ENCODE data around the gene LMX1B. TPM values are rescaled to one million over a fixed set of nuclear protein-coding genes. Genes with fewer than 3 reads are reported as not detected.
A peak's percentile ranks its signal among the peaks of the same experiment; 100 is the strongest.

LMX1B gene
- total RNA-seq, 1 experiment from 2014 or later: 12.4 TPM

DNA sequence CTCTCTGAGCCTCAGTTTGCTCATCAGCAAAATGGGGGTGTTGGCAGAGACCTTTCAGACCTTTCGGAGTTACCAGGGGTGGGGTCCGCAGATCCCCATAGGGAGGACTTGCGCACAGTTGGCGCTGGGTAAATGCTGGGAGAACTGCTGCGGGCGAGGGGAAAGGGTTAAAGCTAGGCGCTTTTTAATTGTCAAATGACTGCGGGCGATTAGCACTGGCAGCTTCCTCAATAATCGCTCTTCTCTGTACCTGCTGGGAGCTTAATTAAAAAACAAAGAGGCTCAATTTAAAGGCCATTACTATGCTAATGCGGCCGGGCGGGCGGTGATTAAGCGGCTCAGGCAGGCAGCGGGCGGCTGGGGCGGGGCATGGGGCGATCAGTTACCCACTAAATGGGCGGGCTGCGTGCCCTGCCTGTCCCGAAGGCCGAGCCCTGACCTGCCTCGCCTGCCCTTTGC lies 63.0 kb downstream of the LMX1B start (continued):
- TF ChIP-seq PREB (CRISPR knock-in tag; IDR thresholded peaks at IDR 0.05; ENCODE audit: borderline replicate concordance): no peak
- no peak for TF ChIP-seq ATF2 (CRISPR knock-in tag; IDR thresholded peaks at IDR 0.05; ENCODE audit: borderline replicate concordance, low read depth)
- no peak for TF ChIP-seq ZNF396 (CRISPR knock-in tag; IDR thresholded peaks at IDR 0.05; ENCODE audit: borderline replicate concordance)
- TF ChIP-seq, protein P1, sequence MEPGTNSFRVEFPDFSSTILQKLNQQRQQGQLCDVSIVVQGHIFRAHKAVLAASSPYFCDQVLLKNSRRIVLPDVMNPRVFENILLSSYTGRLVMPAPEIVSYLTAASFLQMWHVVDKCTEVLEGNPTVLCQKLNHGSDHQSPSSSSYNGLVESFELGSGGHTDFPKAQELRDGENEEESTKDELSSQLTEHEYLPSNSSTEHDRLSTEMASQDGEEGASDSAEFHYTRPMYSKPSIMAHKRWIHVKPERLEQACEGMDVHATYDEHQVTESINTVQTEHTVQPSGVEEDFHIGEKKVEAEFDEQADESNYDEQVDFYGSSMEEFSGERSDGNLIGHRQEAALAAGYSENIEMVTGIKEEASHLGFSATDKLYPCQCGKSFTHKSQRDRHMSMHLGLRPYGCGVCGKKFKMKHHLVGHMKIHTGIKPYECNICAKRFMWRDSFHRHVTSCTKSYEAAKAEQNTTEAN (CRISPR knock-in tag; IDR thresholded peaks at IDR 0.05): 0 out of 2 replicates have a peak, but pooled peaks have one; percentile 24
- TF ChIP-seq, protein P2, sequence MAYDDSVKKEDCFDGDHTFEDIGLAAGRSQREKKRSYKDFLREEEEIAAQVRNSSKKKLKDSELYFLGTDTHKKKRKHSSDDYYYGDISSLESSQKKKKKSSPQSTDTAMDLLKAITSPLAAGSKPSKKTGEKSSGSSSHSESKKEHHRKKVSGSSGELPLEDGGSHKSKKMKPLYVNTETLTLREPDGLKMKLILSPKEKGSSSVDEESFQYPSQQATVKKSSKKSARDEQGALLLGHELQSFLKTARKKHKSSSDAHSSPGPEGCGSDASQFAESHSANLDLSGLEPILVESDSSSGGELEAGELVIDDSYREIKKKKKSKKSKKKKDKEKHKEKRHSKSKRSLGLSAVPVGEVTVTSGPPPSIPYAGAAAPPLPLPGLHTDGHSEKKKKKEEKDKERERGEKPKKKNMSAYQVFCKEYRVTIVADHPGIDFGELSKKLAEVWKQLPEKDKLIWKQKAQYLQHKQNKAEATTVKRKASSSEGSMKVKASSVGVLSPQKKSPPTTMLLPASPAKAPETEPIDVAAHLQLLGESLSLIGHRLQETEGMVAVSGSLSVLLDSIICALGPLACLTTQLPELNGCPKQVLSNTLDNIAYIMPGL (CRISPR knock-in tag; IDR thresholded peaks at IDR 0.05): no peak
- TF ChIP-seq ZNF671 (CRISPR knock-in tag; IDR thresholded peaks at IDR 0.05): no peak
- no peak for TF ChIP-seq NR3C1 (CRISPR knock-in tag; conservative IDR thresholded peaks at IDR 0.05; ENCODE audit: low read depth)
- TF ChIP-seq ATF6 (CRISPR knock-in tag; IDR thresholded peaks at IDR 0.05): no peak
- TF ChIP-seq NR2C2 (CRISPR knock-in tag; IDR thresholded peaks at IDR 0.05): no peak
- TF ChIP-seq NFYB (CRISPR knock-in tag; conservative IDR thresholded peaks at IDR 0.05; ENCODE audit: low read depth): no peak
- TF ChIP-seq ZNF121 (CRISPR knock-in tag; IDR thresholded peaks at IDR 0.05): no peak
- TF ChIP-seq AR (CRISPR knock-in tag; IDR thresholded peaks at IDR 0.05): no peak
- TF ChIP-seq, protein P3, sequence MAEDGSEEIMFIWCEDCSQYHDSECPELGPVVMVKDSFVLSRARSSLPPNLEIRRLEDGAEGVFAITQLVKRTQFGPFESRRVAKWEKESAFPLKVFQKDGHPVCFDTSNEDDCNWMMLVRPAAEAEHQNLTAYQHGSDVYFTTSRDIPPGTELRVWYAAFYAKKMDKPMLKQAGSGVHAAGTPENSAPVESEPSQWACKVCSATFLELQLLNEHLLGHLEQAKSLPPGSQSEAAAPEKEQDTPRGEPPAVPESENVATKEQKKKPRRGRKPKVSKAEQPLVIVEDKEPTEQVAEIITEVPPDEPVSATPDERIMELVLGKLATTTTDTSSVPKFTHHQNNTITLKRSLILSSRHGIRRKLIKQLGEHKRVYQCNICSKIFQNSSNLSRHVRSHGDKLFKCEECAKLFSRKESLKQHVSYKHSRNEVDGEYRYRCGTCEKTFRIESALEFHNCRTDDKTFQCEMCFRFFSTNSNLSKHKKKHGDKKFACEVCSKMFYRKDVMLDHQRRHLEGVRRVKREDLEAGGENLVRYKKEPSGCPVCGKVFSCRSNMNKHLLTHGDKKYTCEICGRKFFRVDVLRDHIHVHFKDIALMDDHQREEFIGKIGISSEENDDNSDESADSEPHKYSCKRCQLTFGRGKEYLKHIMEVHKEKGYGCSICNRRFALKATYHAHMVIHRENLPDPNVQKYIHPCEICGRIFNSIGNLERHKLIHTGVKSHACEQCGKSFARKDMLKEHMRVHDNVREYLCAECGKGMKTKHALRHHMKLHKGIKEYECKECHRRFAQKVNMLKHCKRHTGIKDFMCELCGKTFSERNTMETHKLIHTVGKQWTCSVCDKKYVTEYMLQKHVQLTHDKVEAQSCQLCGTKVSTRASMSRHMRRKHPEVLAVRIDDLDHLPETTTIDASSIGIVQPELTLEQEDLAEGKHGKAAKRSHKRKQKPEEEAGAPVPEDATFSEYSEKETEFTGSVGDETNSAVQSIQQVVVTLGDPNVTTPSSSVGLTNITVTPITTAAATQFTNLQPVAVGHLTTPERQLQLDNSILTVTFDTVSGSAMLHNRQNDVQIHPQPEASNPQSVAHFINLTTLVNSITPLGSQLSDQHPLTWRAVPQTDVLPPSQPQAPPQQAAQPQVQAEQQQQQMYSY (CRISPR knock-in tag; IDR thresholded peaks at IDR 0.05): no peak
- no peak for TF ChIP-seq SOX15 (CRISPR knock-in tag; IDR thresholded peaks at IDR 0.05)
- TF ChIP-seq, protein P4, sequence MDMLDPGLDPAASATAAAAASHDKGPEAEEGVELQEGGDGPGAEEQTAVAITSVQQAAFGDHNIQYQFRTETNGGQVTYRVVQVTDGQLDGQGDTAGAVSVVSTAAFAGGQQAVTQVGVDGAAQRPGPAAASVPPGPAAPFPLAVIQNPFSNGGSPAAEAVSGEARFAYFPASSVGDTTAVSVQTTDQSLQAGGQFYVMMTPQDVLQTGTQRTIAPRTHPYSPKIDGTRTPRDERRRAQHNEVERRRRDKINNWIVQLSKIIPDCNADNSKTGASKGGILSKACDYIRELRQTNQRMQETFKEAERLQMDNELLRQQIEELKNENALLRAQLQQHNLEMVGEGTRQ (CRISPR knock-in tag; IDR thresholded peaks at IDR 0.05): no peak
- TF ChIP-seq ETV6 (CRISPR knock-in tag; IDR thresholded peaks at IDR 0.05): peak; percentile 78
- TF ChIP-seq MXD4 (CRISPR knock-in tag; IDR thresholded peaks at IDR 0.05; ENCODE audit: borderline replicate concordance): no peak
- no peak for TF ChIP-seq GABPB1 (CRISPR knock-in tag; IDR thresholded peaks at IDR 0.05)
- TF ChIP-seq, protein P5, sequence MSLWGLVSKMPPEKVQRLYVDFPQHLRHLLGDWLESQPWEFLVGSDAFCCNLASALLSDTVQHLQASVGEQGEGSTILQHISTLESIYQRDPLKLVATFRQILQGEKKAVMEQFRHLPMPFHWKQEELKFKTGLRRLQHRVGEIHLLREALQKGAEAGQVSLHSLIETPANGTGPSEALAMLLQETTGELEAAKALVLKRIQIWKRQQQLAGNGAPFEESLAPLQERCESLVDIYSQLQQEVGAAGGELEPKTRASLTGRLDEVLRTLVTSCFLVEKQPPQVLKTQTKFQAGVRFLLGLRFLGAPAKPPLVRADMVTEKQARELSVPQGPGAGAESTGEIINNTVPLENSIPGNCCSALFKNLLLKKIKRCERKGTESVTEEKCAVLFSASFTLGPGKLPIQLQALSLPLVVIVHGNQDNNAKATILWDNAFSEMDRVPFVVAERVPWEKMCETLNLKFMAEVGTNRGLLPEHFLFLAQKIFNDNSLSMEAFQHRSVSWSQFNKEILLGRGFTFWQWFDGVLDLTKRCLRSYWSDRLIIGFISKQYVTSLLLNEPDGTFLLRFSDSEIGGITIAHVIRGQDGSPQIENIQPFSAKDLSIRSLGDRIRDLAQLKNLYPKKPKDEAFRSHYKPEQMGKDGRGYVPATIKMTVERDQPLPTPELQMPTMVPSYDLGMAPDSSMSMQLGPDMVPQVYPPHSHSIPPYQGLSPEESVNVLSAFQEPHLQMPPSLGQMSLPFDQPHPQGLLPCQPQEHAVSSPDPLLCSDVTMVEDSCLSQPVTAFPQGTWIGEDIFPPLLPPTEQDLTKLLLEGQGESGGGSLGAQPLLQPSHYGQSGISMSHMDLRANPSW (CRISPR knock-in tag; conservative IDR thresholded peaks at IDR 0.05; ENCODE audit: low read depth): no peak
- no peak for TF ChIP-seq ZNF416 (CRISPR knock-in tag; IDR thresholded peaks at IDR 0.05)

All from WTC11 (cell line).